Measurements from ENCODE around the gene ZNF732. TPM values are rescaled to one million over a fixed set of nuclear protein-coding genes. Genes with fewer than 3 reads are reported as not detected.

ZNF732 gene
- total RNA-seq, 3 donors from 2014 or later (not counting 1 experiment from before 2014, with no cell fraction given) = not detected

DNA sequence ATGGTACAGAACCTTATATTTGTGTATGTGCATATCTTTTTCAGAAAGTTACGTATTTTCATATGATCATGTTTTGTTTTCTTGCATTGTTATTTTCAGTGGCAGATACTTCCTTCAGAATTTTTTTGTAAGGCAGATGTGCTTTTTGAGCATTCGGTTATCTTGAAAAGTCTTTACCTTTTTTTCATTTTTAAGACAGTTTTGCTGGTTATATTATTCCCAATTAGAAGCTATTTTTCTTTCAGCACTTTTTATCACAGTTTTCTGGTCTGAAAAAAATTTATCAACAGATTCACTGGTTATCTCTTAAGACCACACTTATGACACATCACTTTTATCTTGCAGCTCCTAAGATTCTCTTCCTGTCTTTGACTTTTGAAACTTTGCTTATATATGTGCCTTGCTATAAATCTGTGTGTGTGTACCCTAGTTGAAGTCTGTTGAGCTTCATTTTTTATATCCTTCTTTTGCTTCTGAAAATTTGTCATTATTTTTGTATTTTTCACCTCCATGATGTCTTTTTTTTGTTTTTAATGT is 53.1 kb downstream of the ZNF732 start:
- no peak overlapping the region for H3K27ac ChIP-seq (ENCODE audit: low read length)
- H3K27me3 Mint-ChIP-seq (ENCODE audit: low read depth in 2 of 2) = no peaks in the 10 kb centered on the region
- no peaks in the 10 kb centered on the region for H3K36me3 ChIP-seq (ENCODE audit: control insufficient read depth, insufficient read depth, low read length)
- no peak overlapping the region for H3K4me3 Mint-ChIP-seq
- DNase-seq (no peak), ATAC-seq (no peak)
- H3K4me1 Mint-ChIP-seq = no peaks in the 10 kb centered on the region
- no peak for TF ChIP-seq CTCF (IDR thresholded peaks at IDR 0.05)
- 71% methylated on average over 1 of the region's 2 CpGs for WGBS (ENCODE audit: insufficient coverage)
- intact Hi-C loops (cut with micrococcal nuclease) = no loop called here
- peaks cover 24% of the 10 kb centered on the region for H3K9me3 ChIP-seq (ENCODE audit: control insufficient read depth, insufficient read depth, low read length)
- H3K36me3 Mint-ChIP-seq = peaks cover 56% of the 10 kb centered on the region
- H3K27ac Mint-ChIP-seq = no peak overlapping the region
- no peak overlapping the region for H3K4me3 ChIP-seq (ENCODE audit: low read length)
- H3K27me3 ChIP-seq (ENCODE audit: control insufficient read depth, insufficient read depth, low read length) = no peaks in the 10 kb centered on the region
- peaks cover 7 to 34% of the 10 kb centered on the region in 2 donors for H3K9me3 Mint-ChIP-seq
- no peaks in the 10 kb centered on the region for H3K4me1 ChIP-seq (ENCODE audit: control insufficient read depth, insufficient read depth, low read length)

DNA sequence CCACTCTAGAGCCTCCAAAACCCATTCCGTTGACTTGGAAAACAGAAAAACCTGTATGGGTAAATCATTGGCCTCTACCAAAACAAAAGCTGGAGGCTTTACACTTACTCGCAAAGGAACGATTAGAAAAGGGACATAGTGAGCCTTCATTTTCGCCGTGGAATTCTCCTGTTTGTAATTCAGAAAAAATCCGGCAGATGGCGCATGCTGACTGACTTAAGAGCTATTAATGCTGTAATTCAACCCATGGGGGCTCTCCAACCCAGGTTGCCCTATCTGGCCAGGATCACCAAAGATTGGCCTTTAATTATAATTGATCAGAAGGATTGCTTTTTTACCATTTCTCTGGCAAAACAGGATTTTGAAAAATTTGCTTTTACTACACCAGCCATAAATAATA is 60.8 kb downstream of the ZNF732 start:
- peak in 1 of 2 donors; percentile 79 for DNase-seq
- H3K9me3 Mint-ChIP-seq = peaks cover 2 to 9% of the 10 kb centered on the region in 2 donors
- no peak overlapping the region for H3K4me3 Mint-ChIP-seq
- peaks cover 29% of the 10 kb centered on the region for H3K36me3 Mint-ChIP-seq
- no peaks in the 10 kb centered on the region for H3K36me3 ChIP-seq (ENCODE audit: control insufficient read depth, insufficient read depth, low read length)
- no peak overlapping the region for H3K27ac Mint-ChIP-seq
- WGBS (ENCODE audit: insufficient coverage) = 45% methylated on average over 7 of the region's 7 CpGs
- intact Hi-C loops (cut with micrococcal nuclease) = loop anchor here (1.0 kb wide), 1 partner anchor 430 kb away; the partner anchor contains the start of genes ATP5ME and MYL5
- H3K27me3 Mint-ChIP-seq (ENCODE audit: low read depth in 2 of 2) = no peaks in the 10 kb centered on the region
- peaks cover 15% of the 10 kb centered on the region in 2 donors for H3K4me1 Mint-ChIP-seq
- peak in 1 of 3 donors; percentile 36 for ATAC-seq
- no peak overlapping the region for H3K27ac ChIP-seq (ENCODE audit: low read length)
- no peaks in the 10 kb centered on the region for H3K27me3 ChIP-seq (ENCODE audit: control insufficient read depth, insufficient read depth, low read length)
- H3K4me3 ChIP-seq (ENCODE audit: low read length) = no peak overlapping the region
- H3K9me3 ChIP-seq (ENCODE audit: control insufficient read depth, insufficient read depth, low read length) = peaks cover 14% of the 10 kb centered on the region
- H3K4me1 ChIP-seq (ENCODE audit: control insufficient read depth, insufficient read depth, low read length) = peaks cover 9% of the 10 kb centered on the region
- peak; percentile 76 for TF ChIP-seq CTCF (IDR thresholded peaks at IDR 0.05)

GRCh38 chr4:243426-243825 is 61.8 kb downstream of the ZNF732 start:
- ATAC-seq (no peak), DNase-seq (no peak)
- no peak overlapping the region for H3K27ac ChIP-seq (ENCODE audit: low read length)
- no peak for TF ChIP-seq CTCF (IDR thresholded peaks at IDR 0.05)
- Mint-ChIP-seq H3K9me3 (peaks cover 0 to 6% of the 10 kb centered on the region in 2 donors), H3K36me3 (peaks cover 27% of the 10 kb centered on the region), H3K4me1 (peaks cover 15 to 19% of the 10 kb centered on the region in 2 donors), H3K4me3 (no peak overlapping the region), H3K27me3 (ENCODE audit: low read depth in 2 of 2) (no peaks in the 10 kb centered on the region), H3K27ac (no peak overlapping the region)
- H3K4me3 ChIP-seq (ENCODE audit: low read length) = no peak overlapping the region
- peaks cover 9% of the 10 kb centered on the region for H3K4me1 ChIP-seq (ENCODE audit: control insufficient read depth, insufficient read depth, low read length)
- 87% methylated on average over 5 of the region's 5 CpGs for WGBS (ENCODE audit: insufficient coverage)
- H3K27me3 ChIP-seq (ENCODE audit: control insufficient read depth, insufficient read depth, low read length) = no peaks in the 10 kb centered on the region
- H3K36me3 ChIP-seq (ENCODE audit: control insufficient read depth, insufficient read depth, low read length) = no peaks in the 10 kb centered on the region
- peaks cover 11% of the 10 kb centered on the region for H3K9me3 ChIP-seq (ENCODE audit: control insufficient read depth, insufficient read depth, low read length)
- intact Hi-C loops (cut with micrococcal nuclease) = no loop called here
